GM18508 (cell line): ENCODE results near the gene ITIH5.

Experiments
- ATAC-seq: cut with Tn5 transposase; IDR thresholded peaks from one replicate; pipeline ENCODE4 v1.9.1; 2021; ENCODE audit warnings: moderate number of reproducible peaks; ENCODE audit not compliant: insufficient read depth, unreplicated experiment

ITIH5 gene

GRCh38 chr10:7529638-7530037, 137.1 kb downstream of the ITIH5 start:
- ATAC-seq, result no peak

DNA sequence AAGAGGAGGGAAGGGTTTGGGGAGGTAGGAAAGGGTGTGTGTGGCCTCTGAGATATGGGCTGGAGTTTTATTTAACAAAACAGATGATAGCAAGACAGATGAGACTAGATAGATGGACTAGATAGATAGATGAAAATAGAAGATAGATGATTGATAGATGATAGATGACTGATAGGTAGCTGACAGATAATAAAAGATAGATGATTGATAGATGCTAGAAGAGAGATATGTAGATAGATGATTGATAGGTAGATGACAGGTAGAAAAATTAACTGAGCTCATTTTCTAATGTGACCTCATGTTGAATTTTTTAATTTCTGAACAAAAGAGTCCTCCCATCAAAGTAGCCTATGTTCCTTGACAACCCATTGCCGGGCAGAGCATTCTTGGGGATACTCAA, 139.3 kb downstream of the ITIH5 start:
- no peak for ATAC-seq

DNA sequence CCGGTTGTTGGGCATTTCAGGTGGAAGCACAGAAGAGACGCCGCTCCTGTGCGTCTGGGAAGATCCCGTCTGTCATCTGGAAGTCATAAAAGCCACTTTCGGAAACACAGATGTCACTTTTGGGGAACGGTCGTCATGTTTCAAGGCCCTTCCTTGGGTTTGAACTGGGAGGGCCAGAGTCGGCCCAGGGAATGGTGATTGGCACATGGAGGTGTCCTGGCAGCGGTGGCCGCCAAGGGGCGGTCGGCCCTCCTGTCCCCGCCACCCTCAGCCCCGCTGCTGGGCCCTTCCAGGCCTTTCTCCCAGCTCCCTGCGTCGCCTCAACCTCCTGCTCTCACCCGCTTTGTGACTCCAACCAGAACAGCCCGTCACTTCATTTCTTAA, 140.8 kb downstream of the ITIH5 start:
- ATAC-seq, result no peak

GRCh38 chr10:7525314-7526016, 141.3 kb downstream of the ITIH5 start:
- ATAC-seq, result no peak

DNA sequence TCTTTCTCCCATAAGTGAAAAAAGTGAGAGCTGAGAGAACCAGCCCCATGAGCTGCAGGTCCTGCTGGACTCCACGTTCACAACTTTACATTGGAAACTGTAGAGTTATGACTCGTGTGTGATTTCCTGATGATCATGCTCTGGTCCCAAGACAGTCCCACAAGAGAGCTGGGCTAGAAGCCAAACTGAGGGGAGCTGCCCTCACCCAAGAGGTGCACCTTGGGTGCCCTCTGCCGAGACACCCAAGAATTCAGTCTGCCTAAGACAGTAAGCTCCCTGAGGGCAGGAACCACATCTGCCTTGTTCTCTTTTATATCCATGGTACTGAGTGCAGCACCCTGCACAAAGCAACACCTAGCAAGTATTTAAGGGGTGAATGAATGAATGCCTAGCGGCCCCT, 143.1 kb downstream of the ITIH5 start:
- ATAC-seq, result no peak

GRCh38 chr10:7520507-7521485, 146.0 kb downstream of the ITIH5 start:
- ATAC-seq, result peak; percentile 78

- ATAC-seq, result no peak
Measured at GRCh38 chr10:7519351-7519750, 147.4 kb downstream of the ITIH5 start.

DNA sequence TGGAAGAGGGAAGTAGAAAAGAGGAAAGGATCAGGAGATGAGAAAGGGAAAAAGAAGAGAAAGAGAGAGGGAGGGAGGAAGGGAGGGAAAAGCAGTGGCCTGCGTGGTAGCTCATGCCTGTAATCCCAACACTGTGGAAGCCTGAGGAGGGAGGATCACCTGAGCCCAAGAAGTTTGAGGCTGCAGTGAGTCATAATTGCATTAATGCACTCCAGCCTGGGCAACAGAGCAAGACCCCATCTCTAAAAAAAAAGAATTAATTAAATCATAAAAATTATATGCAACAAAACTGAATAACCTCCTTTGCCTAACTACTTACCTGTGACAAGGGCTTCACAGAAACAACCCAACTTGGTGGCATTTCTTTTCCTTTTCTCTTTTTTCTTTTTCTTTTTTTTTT, 148.1 kb downstream of the ITIH5 start:
- no peak for ATAC-seq

DNA sequence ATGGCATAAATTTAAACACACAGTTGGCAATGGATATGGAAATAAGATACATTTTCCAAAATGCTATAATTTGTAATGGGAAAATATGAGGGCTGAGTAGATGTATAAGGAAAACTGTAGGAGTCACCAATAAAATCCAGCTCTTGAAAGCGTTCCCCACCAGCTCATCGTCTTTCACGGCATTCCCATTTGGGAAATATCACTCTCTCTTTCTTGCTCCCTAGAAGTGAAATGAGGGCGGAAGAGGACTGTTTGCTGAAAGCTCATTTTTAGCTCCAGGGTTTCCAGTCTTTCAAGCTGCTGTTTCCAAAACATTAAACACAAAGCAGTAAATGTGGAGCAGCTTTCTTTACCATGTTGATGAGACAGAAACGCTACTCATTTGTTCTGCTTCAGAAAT, 151.3 kb downstream of the ITIH5 start:
- no peak for ATAC-seq

GRCh38 chr10:7513936-7514335, 152.8 kb downstream of the ITIH5 start:
- no peak for ATAC-seq

DNA sequence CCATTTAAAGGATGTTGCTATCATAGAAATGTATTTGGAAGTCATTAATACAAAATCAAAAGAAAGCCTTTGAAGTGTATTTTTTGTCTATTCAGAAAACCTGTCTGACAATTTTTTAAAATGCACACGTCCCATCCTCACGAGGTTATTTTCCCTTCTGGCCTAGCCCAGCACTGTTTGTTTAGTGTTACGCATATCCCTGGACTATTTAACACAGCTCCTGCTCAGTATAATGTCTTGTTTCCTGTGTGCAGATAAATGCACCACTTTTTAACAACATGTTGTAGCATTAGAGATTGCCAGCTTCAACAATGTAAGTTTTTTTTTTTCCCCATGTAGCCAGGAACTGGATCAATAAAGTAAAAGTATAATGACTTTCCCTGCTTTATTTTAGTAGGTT, 153.3 kb downstream of the ITIH5 start:
- no peak for ATAC-seq

- ATAC-seq, result no peak
Measured at GRCh38 chr10:7512487-7512886, 154.3 kb downstream of the ITIH5 start.

DNA sequence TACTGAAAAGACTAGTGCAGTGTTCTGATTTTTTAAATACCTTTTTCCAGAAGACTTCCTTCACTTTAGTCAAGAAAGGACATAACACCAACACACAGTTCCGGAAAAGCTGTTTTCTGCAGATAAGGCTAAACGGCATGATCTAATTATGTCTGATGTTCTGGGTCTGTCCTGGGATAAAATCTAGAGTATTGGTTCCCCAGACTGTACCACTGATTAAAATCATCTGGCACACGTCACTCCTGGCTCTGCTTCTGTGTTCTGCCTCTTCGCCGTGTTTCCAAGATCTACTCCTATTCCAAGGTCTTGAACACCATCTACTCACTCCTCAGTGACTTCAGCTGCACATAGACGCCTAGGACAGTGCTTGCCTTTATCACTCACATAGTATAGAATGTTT, 155.2 kb downstream of the ITIH5 start:
- ATAC-seq, result no peak
